Measurements from ENCODE around the gene NCSTN.

The NCSTN gene

GRCh38 chr1:160342953-160343869, at the start of gene NCSTN, which contains the start of gene COPA:
Gene NCSTN (plus strand): TSS chr1:160343383. CDS start chr1:160343397, 14 bp downstream.
Gene COPA (minus strand): TSS chr1:160343250. CDS start chr1:160343170, 80 bp downstream.
- peak; percentile 72 to 82 (median 80) for DNase-seq (ENCODE audit: low read depth in 3 of 3)

GRCh38 chr1:160296036-160296435, 47.1 kb upstream of the NCSTN start:
- DNase-seq (ENCODE audit: low read depth in 3 of 3), result no peak

- DNase-seq (ENCODE audit: low read depth in 3 of 3), result no peak
Observed at GRCh38 chr1:160300173-160300572, 43.0 kb upstream of the NCSTN start.

- no peak for DNase-seq (ENCODE audit: low read depth in 3 of 3)
Observed at GRCh38 chr1:160307118-160307791, 35.9 kb upstream of the NCSTN start.

- DNase-seq (ENCODE audit: low read depth in 3 of 3), result no peak
Observed at GRCh38 chr1:160308451-160309184, 34.6 kb upstream of the NCSTN start.

- DNase-seq (ENCODE audit: low read depth in 3 of 3), result no peak
Observed at GRCh38 chr1:160309185-160309557, 34.0 kb upstream of the NCSTN start.

DNA sequence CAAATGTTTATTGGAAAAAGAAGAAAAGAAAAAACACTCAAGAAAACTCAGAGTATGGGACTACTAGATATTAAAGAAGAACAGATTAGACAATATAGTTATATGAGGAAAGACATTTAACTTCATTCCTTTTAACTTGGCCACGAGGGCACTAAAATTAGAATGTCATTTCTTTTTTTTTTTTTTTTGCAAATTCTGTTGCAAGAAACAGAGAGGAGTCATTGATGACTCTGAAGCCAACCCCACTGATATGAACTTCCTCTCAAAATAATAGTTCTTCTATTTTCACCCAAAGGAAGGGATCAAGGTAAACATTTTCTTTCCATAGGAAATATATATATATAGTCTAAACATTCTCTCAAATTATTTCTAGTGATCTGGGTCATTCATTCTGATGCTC, 33.6 kb upstream of the NCSTN start:
- DNase-seq (ENCODE audit: low read depth in 3 of 3), result no peak

DNA sequence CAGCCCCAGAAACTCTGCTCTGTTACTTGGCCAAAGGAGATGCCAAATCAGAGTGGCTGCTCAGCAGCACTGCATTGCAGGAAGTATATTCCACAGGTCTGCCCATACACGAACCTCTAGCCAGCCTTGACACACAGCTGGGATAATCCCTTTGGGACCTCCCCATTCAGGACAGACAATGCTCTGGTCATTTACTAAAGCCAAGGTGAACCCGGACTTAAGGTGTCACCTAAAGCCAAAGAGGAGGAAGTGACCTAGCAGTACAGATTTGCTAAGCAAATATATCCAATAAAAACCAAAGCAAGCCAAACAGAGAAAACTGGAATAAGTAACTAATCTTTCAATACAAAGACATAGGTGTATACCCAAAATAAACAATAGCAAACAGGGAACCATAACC, 27.8 kb upstream of the NCSTN start:
- no peak for DNase-seq (ENCODE audit: low read depth in 3 of 3)

GRCh38 chr1:160322831-160323230, 20.4 kb upstream of the NCSTN start:
- DNase-seq (ENCODE audit: low read depth in 3 of 3), result no peak

DNA sequence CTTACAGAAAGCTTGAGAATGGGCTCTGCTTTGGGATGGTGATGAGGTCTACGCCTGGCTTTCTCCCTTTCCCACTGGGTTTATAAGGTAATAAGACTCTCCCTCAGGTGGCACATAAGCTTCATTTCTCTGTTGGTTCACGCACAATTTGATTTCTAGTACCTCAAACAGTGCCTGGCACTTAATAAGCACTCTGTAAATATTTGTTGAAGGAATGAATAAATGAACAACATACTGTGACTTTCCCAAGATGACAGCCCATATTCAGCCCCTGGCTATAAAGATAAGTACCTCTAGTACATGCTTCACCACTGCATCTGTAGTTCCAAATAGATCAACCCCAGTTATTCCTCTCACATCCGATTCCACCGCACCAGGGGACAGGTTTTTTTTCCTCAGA, 17.9 kb upstream of the NCSTN start:
- no peak for DNase-seq (ENCODE audit: low read depth in 3 of 3)

DNA sequence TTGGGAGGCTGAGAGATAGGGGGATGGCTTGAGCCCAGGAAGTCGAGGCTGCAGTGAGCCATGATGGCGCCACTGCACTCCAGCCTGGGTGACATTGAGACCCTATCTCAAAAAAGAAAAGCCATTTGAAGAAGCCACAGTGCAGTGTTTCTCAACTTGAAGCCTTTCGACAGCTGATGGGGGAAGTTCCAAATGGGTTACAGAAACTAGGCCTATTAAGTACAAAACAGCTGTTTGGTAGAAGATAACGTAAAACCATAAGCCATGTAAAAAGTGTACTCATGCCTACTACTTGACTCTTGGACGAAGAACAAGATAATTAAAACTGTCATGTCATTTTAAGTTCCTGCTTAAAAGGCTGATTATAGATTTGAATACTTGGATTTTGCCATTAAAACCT, 16.8 kb upstream of the NCSTN start:
- no peak for DNase-seq (ENCODE audit: low read depth in 3 of 3)

GRCh38 chr1:160328184-160328583, 15.0 kb upstream of the NCSTN start:
- DNase-seq (ENCODE audit: low read depth in 3 of 3), result no peak

GRCh38 chr1:160330119-160330518, 13.1 kb upstream of the NCSTN start:
- no peak for DNase-seq (ENCODE audit: low read depth in 3 of 3)

DNA sequence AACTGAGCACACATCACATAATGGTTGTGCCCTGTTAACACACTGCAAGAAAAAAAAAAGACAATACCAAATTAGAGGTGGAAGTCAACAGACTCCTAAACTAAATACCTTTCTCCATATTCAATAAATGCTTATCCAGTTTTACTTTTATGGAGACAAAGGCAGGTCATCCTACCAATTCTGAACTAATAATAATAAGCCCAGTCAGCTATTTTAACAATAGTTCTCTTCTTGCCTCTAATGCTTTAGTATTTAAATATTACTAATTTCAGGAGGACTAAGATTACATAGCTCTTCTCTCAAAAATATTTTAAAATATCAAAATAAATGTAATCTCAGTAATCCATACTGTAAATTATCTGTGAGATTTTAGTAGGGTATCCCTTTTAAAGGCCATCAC, 10.7 kb upstream of the NCSTN start:
- no peak for DNase-seq (ENCODE audit: low read depth in 3 of 3)

- no peak for DNase-seq (ENCODE audit: low read depth in 3 of 3)
Observed at GRCh38 chr1:160338580-160338979, 4.6 kb upstream of the NCSTN start.

- no peak for DNase-seq (ENCODE audit: low read depth in 3 of 3)
Observed at GRCh38 chr1:160340146-160340545, 3.0 kb upstream of the NCSTN start.

- no peak for DNase-seq (ENCODE audit: low read depth in 3 of 3)
Observed at GRCh38 chr1:160340866-160341265, 2.3 kb upstream of the NCSTN start.

- no peak for DNase-seq (ENCODE audit: low read depth in 3 of 3)
Observed at GRCh38 chr1:160342526-160342925, 657 bp upstream of the NCSTN start.

DNA sequence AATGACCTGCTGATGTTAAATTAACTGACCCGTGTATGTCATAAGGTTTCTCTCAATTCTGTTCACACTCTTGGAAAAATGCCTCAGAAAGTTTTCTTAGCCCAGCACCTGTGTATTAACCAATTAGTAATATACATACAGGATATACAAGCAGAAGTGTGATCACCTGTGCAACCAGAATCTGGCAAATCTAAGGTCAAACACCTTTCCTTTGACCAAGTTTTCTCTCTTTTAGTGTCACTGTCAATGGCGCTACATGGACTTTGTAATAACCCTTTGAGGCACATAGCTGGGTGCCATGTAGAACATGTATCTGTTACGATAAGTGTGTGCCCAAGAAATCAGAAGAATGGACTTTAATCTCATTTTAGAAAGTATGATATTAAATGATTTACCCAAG, 1.1 kb downstream of the NCSTN start:
- no peak for DNase-seq (ENCODE audit: low read depth in 3 of 3)

GRCh38 chr1:160344936-160345335, 1.8 kb downstream of the NCSTN start:
- no peak for DNase-seq (ENCODE audit: low read depth in 3 of 3)

- no peak for DNase-seq (ENCODE audit: low read depth in 3 of 3)
Observed at GRCh38 chr1:160346463-160346862, 3.3 kb downstream of the NCSTN start.

GRCh38 chr1:160346958-160347357, 3.8 kb downstream of the NCSTN start:
- no peak for DNase-seq (ENCODE audit: low read depth in 3 of 3)
